K562 (cell line): ENCODE data around the gene ENG. TPM values are rescaled to one million over a fixed set of nuclear protein-coding genes. Genes with fewer than 3 reads are reported as not detected.

Source experiments
- ADNP ChIP-seq: fragments of 200-800 bp; sonication (Bioruptor generic); IDR thresholded peaks from 2 replicates; pipeline ENCODE4 v1.6.1; 2016; ENCODE audit warnings: missing genetic modification characterization, missing compliant biosample characterization
- ARID4B ChIP-seq: sonication (generic); formaldehyde crosslinking; IDR thresholded peaks from 2 replicates; pipeline ENCODE4 v1.8.0; 2022; ENCODE audit warnings: mild to moderate bottlenecking, missing genetic modification reagents
- ARNT ChIP-seq, 2 experiments: fragments of 450-650 bp; IDR thresholded peaks; 2 replicates each; pipeline ENCODE4 v1.6.1; 2016; ENCODE audit warnings: mild to moderate bottlenecking in 1 of 2
- CBX5 ChIP-seq: IDR thresholded peaks from 2 replicates; pipeline ENCODE4 v1.6.1; 2014; ENCODE audit warnings: low read depth, borderline replicate concordance
- FOS ChIP-seq: IDR thresholded peaks from 3 replicates; pipeline ENCODE4 v1.6.1; 2011; ENCODE audit not compliant: insufficient read length; ENCODE audit errors: extremely low read depth
- FOXA3 ChIP-seq, 2 experiments: fragments of 450-650 bp in 1 of 2; sonication (generic) in 1 of 2; formaldehyde crosslinking; IDR thresholded peaks in 1 of 2; conservative IDR thresholded peaks in 1 of 2; 2 replicates each; pipeline versions ENCODE4 v1.4.0 to v1.8.0; 2020 to 2022; ENCODE audit warnings: mild to moderate bottlenecking in 2 of 2, missing genetic modification reagents in 1 of 2
- GATAD2A ChIP-seq: fragments of 450-650 bp; IDR thresholded peaks from 2 replicates; pipeline ENCODE4 v1.6.1; 2017
- JUNB ChIP-seq: fragments of 450-650 bp; formaldehyde crosslinking; conservative IDR thresholded peaks from 2 replicates; pipeline ENCODE4 v1.4.0; 2020; ENCODE audit warnings: mild to moderate bottlenecking
- MAZ ChIP-seq, 2 experiments: fragments of 450-650 bp in 1 of 2; sonication (generic) in 1 of 2; formaldehyde crosslinking; IDR thresholded peaks in 1 of 2; conservative IDR thresholded peaks in 1 of 2; 2 replicates each; pipeline versions ENCODE4 v1.4.0 to v1.5.0; 2020; ENCODE audit warnings: mild to moderate bottlenecking in 1 of 2, missing genetic modification reagents in 1 of 2
- POLR2A ChIP-seq: fragments of 450-650 bp; conservative IDR thresholded peaks from 2 replicates; pipeline ENCODE4 v1.6.1; 2016
- RBM25 ChIP-seq: fragments of 200-400 bp; formaldehyde crosslinking; IDR thresholded peaks from 2 replicates; pipeline ENCODE4 v1.6.1; 2018; ENCODE audit warnings: low read length, low read depth, moderate library complexity; ENCODE audit not compliant: severe bottlenecking
- SMARCA5 ChIP-seq: fragments of 450-650 bp; IDR thresholded peaks from 2 replicates; pipeline ENCODE4 v1.6.1; 2016
- TAL1 ChIP-seq: fragments of 450-650 bp; IDR thresholded peaks from 2 replicates; pipeline ENCODE4 v1.6.1; 2016; ENCODE audit warnings: mild to moderate bottlenecking
- ZBTB33 ChIP-seq: sonication (generic); formaldehyde crosslinking; IDR thresholded peaks from 2 replicates; pipeline ENCODE4 v1.8.1; 2023; ENCODE audit warnings: mild to moderate bottlenecking, missing genetic modification reagents
- ZEB2 ChIP-seq: fragments of 450-650 bp; IDR thresholded peaks from 2 replicates; pipeline ENCODE4 v1.6.1; 2016
- ZFX ChIP-seq: sonication (generic); formaldehyde crosslinking; IDR thresholded peaks from 2 replicates; pipeline ENCODE4 v1.8.0; 2022; ENCODE audit warnings: mild to moderate bottlenecking, missing genetic modification reagents, moderate library complexity
- ZNF766 ChIP-seq: fragments of 200-800 bp; sonication (Bioruptor generic); conservative IDR thresholded peaks from 2 replicates; pipeline ENCODE4 v1.6.1; 2016; ENCODE audit warnings: missing genetic modification characterization, missing compliant biosample characterization
- polyA plus RNA-seq, 8 experiments: library from polyadenylated mRNA; depleted of rRNA in 4 of 8; stranded (reverse) in 5 of 8; unstranded in 3 of 8; fragments of >200 nt; fragmentation: Nextera tagmentation in 2 of 8; fragmentation: Illumina TruSeq in 1 of 8; extraction: Ambion mirVana in 2 of 8; extraction: Trizol in 1 of 8; gene quantifications; 2 replicates each; pipeline versions ENCODE4 v1.2.1 to v1.2.3, GENCODE V29; 2011 to 2014; ENCODE audit warnings: inconsistent platforms in 1 of 8, missing spikeins in 1 of 8
- total RNA-seq, 7 experiments: library from RNA; depleted of rRNA in 6 of 7; stranded (reverse); fragments of >200 nt in 6 of 7; fragmentation: Illumina TruSeq in 2 of 7; extraction: Trizol in 2 of 7; gene quantifications; 2 replicates each; pipeline versions ENCODE4 v1.2.1 to v1.2.3, GENCODE V29; 2011 to 2021; ENCODE audit warnings: low replicate concordance in 1 of 7
- TF ChIP-seq, protein P1 (sequence below): sonication (generic); formaldehyde crosslinking; IDR thresholded peaks from 2 replicates; pipeline ENCODE4 v1.9.0; 2022; ENCODE audit warnings: mild to moderate bottlenecking, missing genetic modification reagents
- TF ChIP-seq, protein P2 (sequence below): sonication (generic); formaldehyde crosslinking; IDR thresholded peaks from 2 replicates; pipeline ENCODE4 v1.8.0; 2022; ENCODE audit warnings: mild to moderate bottlenecking, missing genetic modification reagents
- TF ChIP-seq, protein P3 (sequence below), 2 experiments: IDR thresholded peaks; 2 replicates each; pipeline ENCODE4 v1.6.1; 2011; ENCODE audit warnings: borderline replicate concordance in 1 of 2, control low read depth in 1 of 2, low read depth in 1 of 2, low read length in 1 of 2, mild to moderate bottlenecking in 1 of 2, mixed read lengths in 1 of 2, moderate library complexity in 1 of 2; ENCODE audit not compliant: insufficient read depth in 1 of 2, insufficient read length in 1 of 2, poor library complexity in 1 of 2, severe bottlenecking in 1 of 2; ENCODE audit errors: extremely low read depth in 1 of 2

The ENG gene
- total and polyA plus RNA-seq, 9 of the 15 experiments (the other 6 are each of a cell fraction or from before 2014, with no cell fraction given), result 0.04 to 0.40 (median 0.14) TPM; not detected in 1

DNA sequence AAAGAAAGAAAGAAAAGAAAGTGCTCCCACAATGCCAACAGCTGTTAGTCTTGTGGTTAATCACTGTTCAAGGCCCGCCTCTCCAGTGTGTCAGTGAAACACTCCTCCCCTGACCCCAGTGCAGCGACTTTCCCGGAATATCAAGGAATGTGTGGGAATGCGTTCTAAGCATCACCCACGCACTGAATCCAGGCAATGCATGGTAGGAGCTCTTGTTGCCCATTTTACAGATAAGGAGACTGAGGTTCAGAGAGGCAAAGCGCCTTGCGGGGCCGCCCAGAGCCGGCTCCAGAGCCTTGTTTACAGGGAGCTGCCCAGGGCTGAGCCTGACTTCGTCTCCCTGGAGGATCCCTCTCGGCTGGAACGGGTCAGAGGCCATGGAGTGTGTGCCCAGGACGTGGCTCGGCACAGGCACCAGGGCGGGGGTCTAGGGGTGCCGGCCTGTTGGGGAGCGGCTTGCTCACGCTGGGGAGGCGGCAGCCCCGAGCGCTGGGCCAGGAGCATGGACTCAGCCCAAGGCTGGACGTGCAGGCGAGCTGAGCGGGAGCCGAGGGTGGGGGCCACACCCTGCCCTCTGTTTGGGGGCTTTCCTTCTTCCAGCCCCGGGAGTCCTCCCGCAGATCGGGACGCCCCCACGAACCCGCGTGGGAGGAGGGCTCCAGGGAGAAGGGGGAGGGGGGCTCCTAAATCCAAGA, 44.1 kb upstream of the ENG start (continued):
- peak; percentile 91 for TF ChIP-seq ARID4B
- peak; percentile 89 for TF ChIP-seq SMARCA5
- TF ChIP-seq CBX5, result 0 out of 2 replicates have a peak, but pooled peaks have one; percentile 21
- TF ChIP-seq ZNF766 (CRISPR knock-in tag), result 0 out of 2 replicates have a peak, but pooled peaks have one; percentile 6
- peak; percentile 21; the same call in 1 of the 2 replicates for TF ChIP-seq POLR2A
- TF ChIP-seq, protein P1, sequence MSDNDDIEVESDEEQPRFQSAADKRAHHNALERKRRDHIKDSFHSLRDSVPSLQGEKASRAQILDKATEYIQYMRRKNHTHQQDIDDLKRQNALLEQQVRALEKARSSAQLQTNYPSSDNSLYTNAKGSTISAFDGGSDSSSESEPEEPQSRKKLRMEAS (CRISPR knock-in tag), result peak; percentile 40; the same call in 1 of the 2 replicates
- TF ChIP-seq ZEB2, result no peak
- TF ChIP-seq, protein P2, sequence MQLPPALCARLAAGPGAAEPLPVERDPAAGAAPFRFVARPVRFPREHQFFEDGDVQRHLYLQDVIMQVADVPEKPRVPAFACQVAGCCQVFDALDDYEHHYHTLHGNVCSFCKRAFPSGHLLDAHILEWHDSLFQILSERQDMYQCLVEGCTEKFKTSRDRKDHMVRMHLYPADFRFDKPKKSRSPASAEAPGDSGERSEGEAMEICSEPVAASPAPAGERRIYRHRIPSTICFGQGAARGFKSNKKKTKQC, result 0 out of 2 replicates have a peak, but pooled peaks have one; percentile 34
- TF ChIP-seq TAL1, result no peak
- TF ChIP-seq GATAD2A, result peak; percentile 70; the same call in 1 of the 2 replicates
- TF ChIP-seq ADNP (tag), result peak; percentile 77
- no peak for TF ChIP-seq ARNT (IDR thresholded peaks at IDR 0.05)
- 0 out of 2 replicates have a peak, but pooled peaks have one; percentile 57 for TF ChIP-seq ZFX
- TF ChIP-seq, protein P3, sequence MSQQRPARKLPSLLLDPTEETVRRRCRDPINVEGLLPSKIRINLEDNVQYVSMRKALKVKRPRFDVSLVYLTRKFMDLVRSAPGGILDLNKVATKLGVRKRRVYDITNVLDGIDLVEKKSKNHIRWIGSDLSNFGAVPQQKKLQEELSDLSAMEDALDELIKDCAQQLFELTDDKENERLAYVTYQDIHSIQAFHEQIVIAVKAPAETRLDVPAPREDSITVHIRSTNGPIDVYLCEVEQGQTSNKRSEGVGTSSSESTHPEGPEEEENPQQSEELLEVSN (IDR thresholded peaks at IDR 0.05; ENCODE audit: borderline replicate concordance in 1 of 2, extremely low read depth in 1 of 2, insufficient read depth in 1 of 2, insufficient read length in 1 of 2, low read depth in 1 of 2, low read length in 1 of 2, poor library complexity in 1 of 2, severe bottlenecking in 1 of 2), result peak in 1 of 2 experiments; percentile 16
- TF ChIP-seq FOS, result no peak
- no peak for TF ChIP-seq JUNB (CRISPR knock-in tag)
- peak; percentile 94 for TF ChIP-seq RBM25
- peak; percentile 82 for TF ChIP-seq ZBTB33 (CRISPR knock-in tag)
- peak in 1 of 2 experiments; percentile 56; a peak in 1 of 4 replicates for TF ChIP-seq FOXA3 (CRISPR knock-in tag; conservative IDR thresholded peaks at IDR 0.05 in 1 of 2, IDR thresholded peaks at IDR 0.05 in 1 of 2)
- peak; percentile 57 to 86; a peak in 3 of 4 replicates for TF ChIP-seq MAZ (CRISPR knock-in tag; conservative IDR thresholded peaks at IDR 0.05 in 1 of 2, IDR thresholded peaks at IDR 0.05 in 1 of 2)
